ENCODE results near the gene ERG.

Gene ERG

DNA sequence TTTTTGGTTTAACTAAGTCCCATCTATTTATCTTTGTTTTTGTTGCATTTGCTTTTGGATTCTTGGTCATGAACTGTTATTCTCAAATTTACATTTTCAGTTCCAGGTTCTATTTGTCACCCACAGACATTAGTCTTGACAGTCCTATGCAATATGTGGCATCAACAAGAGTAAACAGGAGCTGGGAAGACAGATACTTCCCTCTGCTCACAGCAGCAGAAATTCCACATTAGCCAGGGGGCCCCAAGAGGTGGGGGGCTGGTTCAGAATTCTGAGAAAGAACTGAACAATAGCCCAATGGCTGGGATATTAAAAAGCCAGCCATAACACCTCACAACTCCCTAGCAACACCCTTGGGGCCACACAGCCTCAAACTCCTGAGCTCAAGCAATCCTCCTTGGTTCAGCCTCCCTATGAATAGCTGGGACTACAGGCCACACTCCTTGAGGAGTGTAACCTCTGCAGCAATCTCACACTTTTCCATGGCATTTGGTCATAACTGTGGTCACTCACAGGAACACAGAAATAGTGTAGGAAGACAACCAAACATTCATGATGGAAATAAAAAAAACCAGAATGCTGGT lies 67.8 kb downstream of the ERG start:
- no peak for TF ChIP-seq TAF1 (IDR thresholded peaks at IDR 0.05; ENCODE audit: borderline replicate concordance, insufficient read depth, low read length)
- TF ChIP-seq SIN3A (IDR thresholded peaks at IDR 0.05; ENCODE audit: borderline replicate concordance, insufficient read depth, low read length) = no peak
- TF ChIP-seq, protein P1, sequence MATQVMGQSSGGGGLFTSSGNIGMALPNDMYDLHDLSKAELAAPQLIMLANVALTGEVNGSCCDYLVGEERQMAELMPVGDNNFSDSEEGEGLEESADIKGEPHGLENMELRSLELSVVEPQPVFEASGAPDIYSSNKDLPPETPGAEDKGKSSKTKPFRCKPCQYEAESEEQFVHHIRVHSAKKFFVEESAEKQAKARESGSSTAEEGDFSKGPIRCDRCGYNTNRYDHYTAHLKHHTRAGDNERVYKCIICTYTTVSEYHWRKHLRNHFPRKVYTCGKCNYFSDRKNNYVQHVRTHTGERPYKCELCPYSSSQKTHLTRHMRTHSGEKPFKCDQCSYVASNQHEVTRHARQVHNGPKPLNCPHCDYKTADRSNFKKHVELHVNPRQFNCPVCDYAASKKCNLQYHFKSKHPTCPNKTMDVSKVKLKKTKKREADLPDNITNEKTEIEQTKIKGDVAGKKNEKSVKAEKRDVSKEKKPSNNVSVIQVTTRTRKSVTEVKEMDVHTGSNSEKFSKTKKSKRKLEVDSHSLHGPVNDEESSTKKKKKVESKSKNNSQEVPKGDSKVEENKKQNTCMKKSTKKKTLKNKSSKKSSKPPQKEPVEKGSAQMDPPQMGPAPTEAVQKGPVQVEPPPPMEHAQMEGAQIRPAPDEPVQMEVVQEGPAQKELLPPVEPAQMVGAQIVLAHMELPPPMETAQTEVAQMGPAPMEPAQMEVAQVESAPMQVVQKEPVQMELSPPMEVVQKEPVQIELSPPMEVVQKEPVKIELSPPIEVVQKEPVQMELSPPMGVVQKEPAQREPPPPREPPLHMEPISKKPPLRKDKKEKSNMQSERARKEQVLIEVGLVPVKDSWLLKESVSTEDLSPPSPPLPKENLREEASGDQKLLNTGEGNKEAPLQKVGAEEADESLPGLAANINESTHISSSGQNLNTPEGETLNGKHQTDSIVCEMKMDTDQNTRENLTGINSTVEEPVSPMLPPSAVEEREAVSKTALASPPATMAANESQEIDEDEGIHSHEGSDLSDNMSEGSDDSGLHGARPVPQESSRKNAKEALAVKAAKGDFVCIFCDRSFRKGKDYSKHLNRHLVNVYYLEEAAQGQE (IDR thresholded peaks at IDR 0.05; ENCODE audit: insufficient read depth in 1 of 2, low read depth in 2 of 2, low read length in 2 of 2) = no peak
- TF ChIP-seq FOXP2 (optimal IDR thresholded peaks at IDR 0.05; ENCODE audit: borderline replicate concordance, extremely low read depth, extremely low read length, insufficient read depth) = no peak
- no peak for TF ChIP-seq POLR2AphosphoS5 (IDR thresholded peaks at IDR 0.05; ENCODE audit: low read depth, low read length)

DNA sequence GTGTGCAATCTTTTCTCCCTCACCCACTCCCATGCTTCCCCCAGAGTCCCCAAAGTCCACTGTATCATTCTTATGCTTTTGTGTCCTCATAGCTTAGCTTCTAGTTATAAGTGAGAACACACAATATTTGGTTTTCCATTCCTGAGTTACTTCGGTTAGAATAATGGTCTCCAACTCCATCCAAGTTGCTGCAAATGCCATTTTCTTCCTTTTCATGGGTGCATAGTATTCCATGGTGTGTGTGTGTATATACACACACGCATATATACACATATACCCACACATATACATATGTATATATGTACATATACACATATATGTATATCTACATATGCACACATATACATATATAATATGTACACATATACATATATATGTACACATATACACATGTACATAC lies 69.3 kb downstream of the ERG start:
- TF ChIP-seq, protein P1 (IDR thresholded peaks at IDR 0.05; ENCODE audit: insufficient read depth in 1 of 2, low read depth in 2 of 2, low read length in 2 of 2) = no peak
- TF ChIP-seq TAF1 (IDR thresholded peaks at IDR 0.05; ENCODE audit: borderline replicate concordance, insufficient read depth, low read length) (no peak), POLR2AphosphoS5 (IDR thresholded peaks at IDR 0.05; ENCODE audit: low read depth, low read length) (no peak), FOXP2 (optimal IDR thresholded peaks at IDR 0.05; ENCODE audit: borderline replicate concordance, extremely low read depth, extremely low read length, insufficient read depth) (no peak), SIN3A (IDR thresholded peaks at IDR 0.05; ENCODE audit: borderline replicate concordance, insufficient read depth, low read length) (no peak)

DNA sequence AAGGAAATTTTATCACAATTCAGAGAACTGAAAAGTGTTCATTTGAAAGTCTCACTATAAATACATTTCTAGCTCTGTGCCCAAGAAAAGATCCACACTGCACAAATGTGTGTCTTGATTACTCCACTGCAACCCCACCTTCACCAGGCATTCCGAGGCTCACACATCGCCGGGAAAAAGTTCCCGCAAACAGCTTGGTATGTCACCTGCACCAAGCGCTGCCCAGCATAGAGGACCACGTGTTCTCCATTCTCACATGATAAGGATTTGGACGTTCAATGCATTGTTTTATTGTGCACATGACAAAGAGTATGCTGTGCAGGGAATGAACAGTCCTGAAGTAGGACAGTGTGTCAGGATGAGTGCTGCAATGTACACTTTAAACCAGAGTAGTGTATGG lies 70.1 kb downstream of the ERG start:
- TF ChIP-seq POLR2AphosphoS5 (IDR thresholded peaks at IDR 0.05; ENCODE audit: low read depth, low read length) (no peak), FOXP2 (optimal IDR thresholded peaks at IDR 0.05; ENCODE audit: borderline replicate concordance, extremely low read depth, extremely low read length, insufficient read depth) (no peak), TAF1 (IDR thresholded peaks at IDR 0.05; ENCODE audit: borderline replicate concordance, insufficient read depth, low read length) (no peak), SIN3A (IDR thresholded peaks at IDR 0.05; ENCODE audit: borderline replicate concordance, insufficient read depth, low read length) (no peak)
- TF ChIP-seq, protein P1 (IDR thresholded peaks at IDR 0.05; ENCODE audit: insufficient read depth in 1 of 2, low read depth in 2 of 2, low read length in 2 of 2) = no peak

DNA sequence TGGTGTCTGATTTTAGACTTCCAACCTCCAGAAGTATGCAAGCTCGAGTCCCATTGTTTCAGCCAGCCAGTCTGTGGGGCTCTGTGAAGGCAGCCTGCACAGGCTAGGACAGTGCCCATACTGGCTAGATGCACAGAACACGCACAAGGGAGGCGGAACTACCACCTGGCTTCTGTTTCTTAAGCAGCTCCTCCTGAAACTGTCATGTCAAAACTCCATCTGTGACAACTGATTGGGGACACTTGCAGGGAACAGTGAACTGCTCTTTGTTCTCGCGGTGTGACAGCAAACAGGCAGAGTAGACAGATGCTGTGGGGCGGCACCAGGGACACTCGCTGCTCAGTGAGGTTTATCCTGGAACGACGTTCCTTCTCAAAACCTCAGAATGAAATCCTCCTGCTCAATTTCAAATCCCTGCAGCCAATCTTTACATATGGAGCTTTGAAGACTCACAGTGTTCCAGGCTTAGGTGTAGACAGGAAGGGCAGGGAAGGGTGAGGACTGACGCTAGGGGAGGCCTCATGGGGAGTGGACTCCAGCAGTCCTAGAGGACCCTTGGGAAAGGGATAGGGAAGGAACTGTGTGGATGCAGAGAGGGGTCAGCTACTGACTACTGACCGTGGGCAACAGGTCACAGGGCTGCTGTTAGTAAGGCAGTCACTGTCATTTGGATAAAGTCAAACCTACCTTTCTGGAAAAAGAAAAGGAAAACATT lies 73.8 kb downstream of the ERG start:
- no peak for TF ChIP-seq POLR2AphosphoS5 (IDR thresholded peaks at IDR 0.05; ENCODE audit: low read depth, low read length)
- no peak for TF ChIP-seq SIN3A (IDR thresholded peaks at IDR 0.05; ENCODE audit: borderline replicate concordance, insufficient read depth, low read length)
- no peak for TF ChIP-seq TAF1 (IDR thresholded peaks at IDR 0.05; ENCODE audit: borderline replicate concordance, insufficient read depth, low read length)
- TF ChIP-seq FOXP2 (optimal IDR thresholded peaks at IDR 0.05; ENCODE audit: borderline replicate concordance, extremely low read depth, extremely low read length, insufficient read depth) = no peak
- TF ChIP-seq, protein P1 (IDR thresholded peaks at IDR 0.05; ENCODE audit: insufficient read depth in 1 of 2, low read depth in 2 of 2, low read length in 2 of 2) = no peak
